Colonic mucosa (tissue), 4 donors: ENCODE data around the gene ABCC8. TPM values are rescaled to one million over a fixed set of nuclear protein-coding genes. Genes with fewer than 3 reads are reported as not detected.

ENCODE experiments used
- DNase-seq: peaks from one replicate; pipeline ENCODE4 v3.0.0-alpha.2; 2020
- H3K27ac ChIP-seq: fragments of 200-600 bp; one replicate; pipeline ENCODE4 v1.8.0; 2021
- H3K27me3 ChIP-seq: fragments of 200-600 bp; one replicate; pipeline ENCODE4 v1.8.0; 2021
- H3K36me3 ChIP-seq: fragments of 200-600 bp; one replicate; pipeline ENCODE4 v1.8.0; 2021
- H3K4me1 ChIP-seq: fragments of 200-600 bp; one replicate; pipeline ENCODE4 v1.8.0; 2021; ENCODE audit warnings: mild to moderate bottlenecking
- H3K4me3 ChIP-seq: fragments of 200-600 bp; one replicate; pipeline ENCODE4 v1.8.0; 2021
- H3K9ac ChIP-seq, 2 donors: one replicate each; pipeline ENCODE4 v1.7.0; 2013; ENCODE audit warnings: control low read depth in 2 of 2, low read depth in 2 of 2, low read length in 2 of 2
- H3K9me3 ChIP-seq: fragments of 200-600 bp; one replicate; pipeline ENCODE4 v1.8.0; 2021
- intact Hi-C: fragments of 100-400 bp; cut with DNase I; formaldehyde crosslinking; loops from one replicate; pipeline ENCODE4 v1.14.1; 2022
- total RNA-seq, 2 donors: library from RNA; stranded (reverse); fragmentation: NEBNext Ultra II Directional in 1 of 2; extraction: Animal tissue kit (Norgen Biotek cat#: 25700) in 1 of 2; gene quantifications; one replicate each; pipeline ENCODE4 v1.2.1, GENCODE V29; 2021
- TF ChIP-seq, protein P1 (sequence below): fragments of 200-600 bp; IDR thresholded peaks from one replicate; pipeline ENCODE4 v1.8.0; 2022; ENCODE audit warnings: antibody characterized with exemption, mild to moderate bottlenecking
- donor health status: healthy.
- donor health status: DM: no; HTN: no; CAD: no.
- donor health status: DM: no; HTN: no; CAD: no.

ABCC8 gene
- total RNA-seq, 2 donors from 2014 or later: 2.1 to 4.7 TPM

DNA sequence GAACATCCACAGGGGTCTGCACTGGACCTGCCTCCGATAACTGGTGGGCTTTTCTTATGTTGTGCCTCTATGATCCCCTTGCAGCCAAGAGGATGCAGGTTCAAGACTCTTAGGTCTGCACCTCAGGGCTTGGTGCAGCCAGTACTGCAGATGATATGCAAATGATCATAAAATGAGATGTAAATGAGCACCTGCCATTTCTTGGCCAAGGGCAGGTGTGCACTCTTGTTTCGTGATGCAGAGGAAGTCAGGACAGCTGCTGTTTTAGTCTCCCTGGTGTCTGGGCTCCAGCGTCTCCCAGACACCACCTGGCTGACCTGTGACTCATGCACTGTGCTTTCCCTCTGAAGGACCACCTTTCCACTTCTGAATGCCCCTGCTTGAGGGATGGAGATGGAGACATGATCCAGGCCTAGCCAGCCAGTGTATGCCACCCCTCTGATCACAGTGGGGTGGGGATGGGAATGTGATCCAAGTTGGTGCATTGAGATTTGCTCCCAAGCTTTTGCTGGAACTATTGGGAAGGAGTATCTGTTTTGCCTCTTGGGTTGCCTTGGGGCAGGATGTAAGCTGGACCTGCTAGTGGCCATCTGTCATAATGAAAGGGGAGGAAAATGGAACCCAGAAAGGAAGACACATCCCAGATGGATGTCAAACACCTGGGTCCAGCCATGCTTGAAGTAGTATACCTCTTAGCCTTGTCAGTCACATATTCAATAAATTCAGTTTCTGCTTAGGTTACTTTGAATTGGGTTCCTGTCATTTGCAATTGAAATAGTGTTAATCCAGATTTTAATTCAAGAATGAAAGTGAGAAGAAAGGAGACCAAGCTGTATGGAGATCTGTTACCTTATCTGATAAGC is 84.9 kb downstream of the ABCC8 start:
- intact Hi-C loops: no loop called here
- TF ChIP-seq, protein P1, sequence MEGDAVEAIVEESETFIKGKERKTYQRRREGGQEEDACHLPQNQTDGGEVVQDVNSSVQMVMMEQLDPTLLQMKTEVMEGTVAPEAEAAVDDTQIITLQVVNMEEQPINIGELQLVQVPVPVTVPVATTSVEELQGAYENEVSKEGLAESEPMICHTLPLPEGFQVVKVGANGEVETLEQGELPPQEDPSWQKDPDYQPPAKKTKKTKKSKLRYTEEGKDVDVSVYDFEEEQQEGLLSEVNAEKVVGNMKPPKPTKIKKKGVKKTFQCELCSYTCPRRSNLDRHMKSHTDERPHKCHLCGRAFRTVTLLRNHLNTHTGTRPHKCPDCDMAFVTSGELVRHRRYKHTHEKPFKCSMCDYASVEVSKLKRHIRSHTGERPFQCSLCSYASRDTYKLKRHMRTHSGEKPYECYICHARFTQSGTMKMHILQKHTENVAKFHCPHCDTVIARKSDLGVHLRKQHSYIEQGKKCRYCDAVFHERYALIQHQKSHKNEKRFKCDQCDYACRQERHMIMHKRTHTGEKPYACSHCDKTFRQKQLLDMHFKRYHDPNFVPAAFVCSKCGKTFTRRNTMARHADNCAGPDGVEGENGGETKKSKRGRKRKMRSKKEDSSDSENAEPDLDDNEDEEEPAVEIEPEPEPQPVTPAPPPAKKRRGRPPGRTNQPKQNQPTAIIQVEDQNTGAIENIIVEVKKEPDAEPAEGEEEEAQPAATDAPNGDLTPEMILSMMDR: no peak
- Histone ChIP-seq H3K36me3 (no peaks in the 10 kb centered on the region), H3K4me1 (peaks cover 4% of the 10 kb centered on the region), H3K4me3 (no peak overlapping the region), H3K9ac (no peak overlapping the region), H3K9me3 (no peaks in the 10 kb centered on the region), H3K27ac (no peak overlapping the region), H3K27me3 (no peaks in the 10 kb centered on the region)
- no peak for DNase-seq

DNA sequence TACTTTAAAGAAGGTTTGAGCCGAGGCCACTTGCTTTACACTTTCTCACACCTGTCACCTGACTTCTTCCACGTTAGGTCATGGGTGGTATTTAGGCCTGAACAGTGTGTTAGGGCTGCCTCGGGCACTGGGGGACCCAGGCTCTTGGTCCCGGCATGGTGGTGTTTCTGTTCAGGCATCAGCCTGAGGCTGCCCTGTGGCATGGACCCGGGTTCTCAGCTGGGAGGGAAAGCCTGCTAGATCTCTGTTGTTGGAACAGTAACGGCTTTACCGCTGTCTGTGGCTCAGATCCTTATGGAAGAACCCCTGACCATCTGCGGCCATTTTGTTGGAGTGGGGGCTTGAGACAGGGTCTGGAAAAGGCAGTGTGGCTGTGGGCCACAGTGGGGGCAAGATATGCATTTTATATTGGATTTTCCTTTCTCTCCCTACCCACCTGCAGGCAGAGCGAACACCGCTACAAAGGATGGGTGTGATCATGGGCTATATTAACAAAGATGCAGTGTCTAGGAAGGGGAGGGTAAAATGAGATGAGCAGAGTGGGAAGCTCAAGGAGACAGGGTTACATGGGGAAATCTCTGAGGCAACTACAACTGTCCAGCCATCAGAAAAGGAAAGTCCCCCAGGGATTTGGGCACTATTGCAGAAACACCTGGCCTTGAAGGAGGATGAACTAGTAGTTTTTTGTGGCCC is 86.5 kb downstream of the ABCC8 start:
- TF ChIP-seq, protein P1: no peak
- H3K9ac ChIP-seq: no peak overlapping the region
- H3K36me3 ChIP-seq: no peaks in the 10 kb centered on the region
- intact Hi-C loops: no loop called here
- no peaks in the 10 kb centered on the region for H3K27me3 ChIP-seq
- no peaks in the 10 kb centered on the region for H3K9me3 ChIP-seq
- H3K4me3 ChIP-seq: peak overlapping the region; percentile 44
- DNase-seq: no peak
- H3K27ac ChIP-seq: no peak overlapping the region
- H3K4me1 ChIP-seq: peaks cover 4% of the 10 kb centered on the region

DNA sequence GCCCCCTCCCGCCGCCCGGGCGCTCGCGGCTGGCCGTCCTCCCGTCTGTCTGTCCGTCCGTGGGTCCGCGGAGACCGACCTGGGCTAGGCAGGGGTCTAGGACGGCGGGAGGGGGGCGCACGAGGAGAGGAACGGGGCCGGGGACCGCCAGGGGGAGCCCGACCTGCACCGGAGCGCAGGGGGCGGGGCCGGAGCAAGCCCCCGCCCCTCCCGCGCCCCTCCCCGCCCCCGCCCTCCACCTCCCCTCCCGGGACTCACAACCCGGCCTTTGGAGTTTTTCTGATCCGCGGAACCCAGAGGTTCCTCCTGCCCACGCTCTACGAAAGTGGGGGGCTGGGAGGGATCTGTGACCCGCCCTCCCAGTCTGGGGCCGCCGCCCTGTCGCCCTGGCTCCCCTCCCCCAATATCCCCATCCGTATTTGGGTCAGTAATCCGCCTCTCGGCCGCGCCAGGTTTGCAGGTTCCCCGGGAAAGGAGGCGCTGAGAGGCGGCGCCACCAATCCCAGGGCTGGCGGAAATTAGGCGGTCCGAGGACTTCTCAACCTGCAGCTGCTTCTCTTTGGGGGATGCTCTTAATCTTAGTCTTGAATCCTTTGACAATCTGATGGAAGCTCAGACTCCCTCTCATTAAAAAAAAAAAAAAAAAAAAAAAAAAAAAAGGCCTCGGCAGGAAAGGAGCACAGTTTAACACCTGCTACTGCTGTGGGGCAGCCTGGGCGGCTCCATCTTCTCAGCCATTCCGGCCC is 87.3 kb downstream of the ABCC8 start:
- H3K27me3 ChIP-seq: no peaks in the 10 kb centered on the region
- no peak overlapping the region for H3K27ac ChIP-seq
- no peaks in the 10 kb centered on the region for H3K9me3 ChIP-seq
- H3K36me3 ChIP-seq: no peaks in the 10 kb centered on the region
- intact Hi-C loops: no loop called here
- TF ChIP-seq, protein P1: peak; percentile 61
- H3K4me3 ChIP-seq: peak overlapping the region; percentile 44
- H3K4me1 ChIP-seq: peaks cover 4% of the 10 kb centered on the region
- H3K9ac ChIP-seq: peak overlapping the region in 1 of 2 donors; percentile 52
- peak; percentile 76 for DNase-seq

DNA sequence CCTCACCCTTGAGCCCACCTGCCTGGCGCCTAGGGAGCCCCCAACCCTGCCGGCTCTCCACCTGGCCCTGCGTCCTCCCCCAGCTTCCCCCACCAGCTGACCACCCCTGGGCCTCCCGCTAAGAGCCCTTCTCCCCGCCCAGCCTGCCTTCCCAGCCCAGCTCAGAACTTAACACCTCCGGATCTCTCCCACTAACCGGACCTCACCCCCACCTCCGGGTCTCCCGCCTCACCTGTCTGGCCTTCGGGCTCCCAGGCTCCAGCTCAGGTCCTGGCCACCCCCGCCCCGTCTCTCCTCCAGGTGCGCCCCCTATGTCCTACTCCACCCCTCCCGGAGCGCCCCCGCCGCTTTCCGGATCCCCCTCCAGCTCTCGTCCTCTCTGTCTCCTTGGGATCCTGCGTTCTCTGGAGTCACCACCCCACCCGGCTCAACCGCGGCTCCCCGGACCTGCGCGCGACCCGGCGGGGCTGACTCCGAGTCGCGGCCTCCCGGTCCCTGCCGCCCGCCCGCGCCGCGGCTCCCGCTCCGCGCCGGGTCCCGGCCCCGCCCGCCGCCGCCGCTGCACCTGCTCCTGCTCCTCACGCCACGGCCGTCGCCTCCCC is 87.9 kb downstream of the ABCC8 start, which contains the start of gene KCNJ11:
Gene KCNJ11 (minus strand): TSS at position 51 of the 602 bp plus-strand sequence. CDS start 568 bp downstream, outside the sequence.
- H3K4me3 ChIP-seq: peak within 1 kb of the TSS; percentile 44
- no peaks in the 10 kb centered on the region for H3K9me3 ChIP-seq
- H3K4me1 ChIP-seq: peaks cover 4% of the 10 kb centered on the region
- peak within 1 kb of the TSS; percentile 16 to 52 for H3K9ac ChIP-seq
- H3K36me3 ChIP-seq: no peaks in the 10 kb centered on the region
- no peaks in the 10 kb centered on the region for H3K27me3 ChIP-seq
- DNase-seq: peak; percentile 35
- TF ChIP-seq, protein P1: no peak
- intact Hi-C loops: no loop called here
- no peak within 1 kb of the TSS for H3K27ac ChIP-seq

DNA sequence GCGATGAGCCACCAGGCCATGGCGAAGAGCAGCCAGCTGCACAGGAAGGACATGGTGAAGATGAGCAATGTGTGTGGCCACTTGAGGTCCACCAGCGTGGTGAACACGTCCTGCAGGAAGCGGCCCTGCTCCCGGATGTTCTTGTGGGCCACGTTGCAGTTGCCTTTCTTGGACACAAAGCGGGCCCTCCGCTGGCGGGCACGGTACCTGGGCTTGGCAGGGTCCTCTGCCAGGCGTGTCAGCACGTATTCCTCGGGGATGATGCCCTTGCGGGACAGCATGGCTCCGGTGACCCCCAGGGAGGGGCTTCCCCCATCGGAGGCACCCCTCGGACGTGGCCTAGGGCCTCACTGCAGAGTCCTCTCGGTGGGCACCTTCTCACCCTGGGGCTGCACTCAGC is 88.8 kb downstream of the ABCC8 start:
- H3K4me1 ChIP-seq: peaks cover 4% of the 10 kb centered on the region
- TF ChIP-seq, protein P1: no peak
- H3K27me3 ChIP-seq: no peaks in the 10 kb centered on the region
- intact Hi-C loops: no loop called here
- no peak overlapping the region for H3K9ac ChIP-seq
- DNase-seq: no peak
- H3K27ac ChIP-seq: no peak overlapping the region
- H3K4me3 ChIP-seq: no peak overlapping the region
- H3K36me3 ChIP-seq: no peaks in the 10 kb centered on the region
- H3K9me3 ChIP-seq: no peaks in the 10 kb centered on the region
